ENCODE measurements around the gene ENTPD8.

DNA sequence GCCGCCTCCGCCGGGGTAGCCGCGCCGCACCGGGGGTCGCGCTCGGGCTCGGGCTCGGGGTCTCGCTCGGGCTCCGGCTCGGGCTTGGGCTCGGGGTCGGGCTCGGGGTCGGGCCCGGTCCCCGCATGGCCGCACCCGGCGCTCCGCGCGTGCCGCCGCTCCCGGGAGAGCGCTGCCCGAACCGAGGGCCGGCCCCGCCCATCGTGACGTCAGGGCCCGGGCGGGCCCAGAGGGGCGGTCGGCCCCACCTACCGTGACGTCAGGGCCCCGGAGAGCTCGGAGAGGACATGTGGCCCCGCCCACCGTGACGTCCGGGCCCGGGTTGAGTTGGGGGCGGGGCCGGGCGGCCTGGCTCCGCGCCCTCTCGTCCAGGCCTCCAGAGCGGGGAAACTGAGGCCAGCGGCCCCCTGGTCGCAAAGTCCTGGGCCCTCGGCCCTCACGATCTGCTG, 18.0 kb upstream of the ENTPD8 start, which contains the start of gene NSMF:
- TF ChIP-seq, protein P1, sequence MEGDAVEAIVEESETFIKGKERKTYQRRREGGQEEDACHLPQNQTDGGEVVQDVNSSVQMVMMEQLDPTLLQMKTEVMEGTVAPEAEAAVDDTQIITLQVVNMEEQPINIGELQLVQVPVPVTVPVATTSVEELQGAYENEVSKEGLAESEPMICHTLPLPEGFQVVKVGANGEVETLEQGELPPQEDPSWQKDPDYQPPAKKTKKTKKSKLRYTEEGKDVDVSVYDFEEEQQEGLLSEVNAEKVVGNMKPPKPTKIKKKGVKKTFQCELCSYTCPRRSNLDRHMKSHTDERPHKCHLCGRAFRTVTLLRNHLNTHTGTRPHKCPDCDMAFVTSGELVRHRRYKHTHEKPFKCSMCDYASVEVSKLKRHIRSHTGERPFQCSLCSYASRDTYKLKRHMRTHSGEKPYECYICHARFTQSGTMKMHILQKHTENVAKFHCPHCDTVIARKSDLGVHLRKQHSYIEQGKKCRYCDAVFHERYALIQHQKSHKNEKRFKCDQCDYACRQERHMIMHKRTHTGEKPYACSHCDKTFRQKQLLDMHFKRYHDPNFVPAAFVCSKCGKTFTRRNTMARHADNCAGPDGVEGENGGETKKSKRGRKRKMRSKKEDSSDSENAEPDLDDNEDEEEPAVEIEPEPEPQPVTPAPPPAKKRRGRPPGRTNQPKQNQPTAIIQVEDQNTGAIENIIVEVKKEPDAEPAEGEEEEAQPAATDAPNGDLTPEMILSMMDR (IDR thresholded peaks at IDR 0.05; ENCODE audit: poor library complexity): no peak
- TF ChIP-seq EZH2phosphoT487 (IDR thresholded peaks at IDR 0.05; ENCODE audit: low read depth, severe bottlenecking, unreplicated experiment): no peak

All from hepatocyte (in vitro differentiated cells).